OCI-LY3 (cell line): ENCODE measurements around the gene PHKB.

Experiments
- CTCF ChIP-seq: fragments of 200-600, 300-600 bp; sonication (generic); IDR thresholded peaks from 2 replicates; pipeline ENCODE4 v1.5.1; 2014; ENCODE audit warnings: antibody characterized with exemption, low read length, low read depth
- EZH2phosphoT487 ChIP-seq: fragments of 200-600 bp; shearing (Covaris generic); IDR thresholded peaks from 2 replicates; pipeline ENCODE4 v1.6.1; 2018; ENCODE audit warnings: antibody characterized with exemption, mixed run types, low read depth

DNA sequence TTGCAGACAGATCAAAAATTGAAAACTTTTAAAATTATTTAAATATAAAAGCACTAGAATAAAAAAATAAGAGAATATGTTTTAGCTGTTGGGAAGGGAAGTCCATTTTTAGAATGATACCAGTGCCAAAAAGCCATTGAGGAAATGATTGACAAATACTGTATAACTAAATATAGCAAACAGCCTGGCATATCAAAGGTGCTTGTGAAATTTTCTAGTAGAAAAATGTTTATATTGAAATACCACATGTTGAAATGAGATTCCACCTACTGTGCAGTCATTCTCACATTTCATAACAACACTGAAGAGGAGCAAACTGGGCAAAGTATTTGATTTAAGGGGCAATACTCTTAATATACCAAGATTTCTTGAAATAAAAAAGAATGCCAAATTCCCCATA lies 183.5 kb downstream of the PHKB start:
- TF ChIP-seq CTCF (no peak), EZH2phosphoT487 (no peak)
